Stomach (tissue), 4 donors: ENCODE data around the gene TBC1D1.

Experiments
- CTCF ChIP-seq, 7 experiments: fragments of 450-650 bp in 4 of 7; fragments of 200-600 bp in 3 of 7; sonication (generic) in 3 of 7; IDR thresholded peaks; one replicate each; pipeline ENCODE4 v1.5.1; 2016 to 2019; ENCODE audit warnings: antibody characterized with exemption in 7 of 7, control low read depth in 2 of 7, mild to moderate bottlenecking in 1 of 7
- EP300 ChIP-seq: sonication (generic); formaldehyde crosslinking; IDR thresholded peaks from one replicate; pipeline ENCODE4 v1.6.1; 2017; ENCODE audit warnings: antibody characterized with exemption
- POLR2A ChIP-seq, 4 donors: fragments of 450-650 bp; IDR thresholded peaks; one replicate each; pipeline ENCODE4 v1.6.1; 2016; ENCODE audit warnings: antibody characterized with exemption in 4 of 4, control low read depth in 2 of 4, mild to moderate bottlenecking in 1 of 4, moderate library complexity in 1 of 4
- POLR2AphosphoS5 ChIP-seq, 3 donors: sonication (generic); formaldehyde crosslinking; IDR thresholded peaks; one replicate each; pipeline ENCODE4 v1.6.1; 2016; ENCODE audit warnings: antibody characterized with exemption in 3 of 3

DNA sequence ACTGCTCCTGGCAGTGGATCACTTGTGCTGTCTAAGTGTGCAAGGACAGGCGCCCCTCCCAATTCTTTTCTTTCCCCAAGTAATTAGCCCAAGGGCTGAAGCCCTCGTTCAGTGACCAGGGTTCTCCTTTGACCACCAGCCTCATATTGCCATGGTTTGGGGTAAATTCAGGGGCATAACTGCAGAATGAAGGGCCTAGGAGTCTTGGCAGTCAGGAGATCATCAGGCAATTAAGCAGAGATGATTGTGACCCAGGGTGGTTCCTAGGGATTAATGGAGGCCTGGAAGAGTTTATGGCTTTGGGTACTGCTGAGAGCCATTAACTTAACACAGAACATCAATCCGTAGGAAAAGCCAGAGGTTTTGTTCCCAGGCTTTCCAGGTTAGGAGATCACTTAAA is 240.0 kb downstream of the TBC1D1 start:
- TF ChIP-seq CTCF (IDR thresholded peaks at IDR 0.05), result no peak
- no peak for TF ChIP-seq POLR2A (IDR thresholded peaks at IDR 0.05)
- TF ChIP-seq POLR2AphosphoS5 (IDR thresholded peaks at IDR 0.05), result no peak
- TF ChIP-seq EP300, result no peak
